Erythroblast (primary cell): ENCODE measurements around the gene PDC.

Source experiments
- GATA1 ChIP-seq: IDR thresholded peaks from 2 replicates; pipeline ENCODE4 v1.6.1; 2011; ENCODE audit warnings: low read depth, mild to moderate bottlenecking, control low read depth, low read length, moderate library complexity
- POLR2A ChIP-seq: IDR thresholded peaks from 2 replicates; pipeline ENCODE4 v1.6.1; 2011; ENCODE audit warnings: mild to moderate bottlenecking, low read length

DNA sequence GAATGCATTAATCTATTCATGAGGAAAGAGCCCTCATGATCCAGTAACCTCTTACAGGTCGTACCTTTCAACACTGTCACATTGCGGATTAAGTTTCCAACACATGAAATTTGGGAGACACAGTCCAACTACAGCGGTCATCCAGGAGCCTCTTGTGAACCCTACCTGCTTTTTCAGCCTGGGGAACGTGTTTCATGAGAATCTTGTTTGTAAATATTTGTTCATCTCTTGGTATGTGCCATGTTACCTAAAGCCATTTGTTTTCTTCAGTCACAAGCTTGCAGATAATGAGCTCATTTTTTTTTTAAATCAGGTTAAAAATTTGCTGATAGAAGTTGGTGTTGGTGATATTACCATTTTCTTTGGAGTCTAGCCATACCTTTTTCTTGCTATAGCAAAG, 37.2 kb upstream of the PDC start:
- no peak for TF ChIP-seq POLR2A
- no peak for TF ChIP-seq GATA1
